Neuronal stem cell (in vitro differentiated cells): ENCODE measurements around the gene CARMIL1.
"Not testable (repeated sequence)": the region's sequence is repeated elsewhere in the genome, so short reads cannot be mapped to it uniquely, and the experiment has no call there.

ENCODE experiments used
- DNase-seq: peaks from one replicate; pipeline ENCODE4 v3.0.0-alpha.2; 2013; ENCODE audit warnings: low spot score
- H2AFZ ChIP-seq: one replicate; pipeline ENCODE4 v1.6.1; 2013; ENCODE audit warnings: mild to moderate bottlenecking, low read length, inconsistent platforms
- H2AK5ac ChIP-seq: 2 replicates; pipeline ENCODE4 v1.6.1; 2013; ENCODE audit warnings: low read depth, mild to moderate bottlenecking, inconsistent platforms, low read length, moderate library complexity, mixed read lengths
- H2BK120ac ChIP-seq: 2 replicates; pipeline ENCODE4 v1.6.1; 2013; ENCODE audit warnings: low read depth, mild to moderate bottlenecking, inconsistent platforms, low read length, moderate library complexity, mixed read lengths
- H2BK12ac ChIP-seq: one replicate; pipeline ENCODE4 v1.6.1; 2013; ENCODE audit warnings: low read length, inconsistent platforms
- H2BK15ac ChIP-seq: 2 replicates; pipeline ENCODE4 v1.6.1; 2013; ENCODE audit warnings: mild to moderate bottlenecking, low read length, inconsistent platforms, mixed read lengths
- H2BK5ac ChIP-seq: one replicate; pipeline ENCODE4 v1.6.1; 2013; ENCODE audit warnings: inconsistent platforms, mild to moderate bottlenecking, low read length, moderate library complexity
- H3K14ac ChIP-seq: one replicate; pipeline ENCODE4 v1.6.1; 2013; ENCODE audit warnings: low read length, inconsistent platforms
- H3K18ac ChIP-seq: 2 replicates; pipeline ENCODE4 v1.6.1; 2013; ENCODE audit warnings: low read length, inconsistent platforms
- H3K23ac ChIP-seq: 2 replicates; pipeline ENCODE4 v1.6.1; 2013; ENCODE audit warnings: low read depth, mild to moderate bottlenecking, mixed read lengths, low read length, inconsistent platforms; ENCODE audit not compliant: poor library complexity
- H3K27ac ChIP-seq: replicated peaks from 3 replicates; pipeline ENCODE4 v1.5.1; 2013; ENCODE audit warnings: low read length, inconsistent platforms
- H3K27me3 ChIP-seq, 3 experiments: 2 replicates each; pipeline ENCODE4 v1.6.1; 2013; ENCODE audit warnings: low read length in 3 of 3, mild to moderate bottlenecking in 2 of 3, inconsistent platforms in 1 of 3, low read depth in 1 of 3, mixed read lengths in 1 of 3, moderate library complexity in 1 of 3; ENCODE audit not compliant: control insufficient read depth in 3 of 3, insufficient read depth in 3 of 3
- H3K36me3 ChIP-seq, 2 donors: replicated peaks in 1 of 2; 2 replicates each; pipeline ENCODE4 v1.6.1; 2013; ENCODE audit warnings: low read length in 2 of 2; ENCODE audit not compliant: control insufficient read depth in 2 of 2, insufficient read depth in 2 of 2
- H3K4ac ChIP-seq: 2 replicates; pipeline ENCODE4 v1.6.1; 2013; ENCODE audit warnings: inconsistent platforms, mild to moderate bottlenecking, low read length, moderate library complexity
- H3K4me1 ChIP-seq, 2 donors: 1 replicate in 1 of 2; 2 replicates in 1 of 2; pipeline ENCODE4 v1.6.1; 2013; ENCODE audit warnings: low read length in 2 of 2, low read depth in 1 of 2; ENCODE audit not compliant: control insufficient read depth in 2 of 2, insufficient read depth in 1 of 2
- H3K4me2 ChIP-seq: one replicate; pipeline ENCODE4 v1.6.1; 2013; ENCODE audit warnings: mild to moderate bottlenecking, low read length, inconsistent platforms; ENCODE audit not compliant: insufficient read depth, poor library complexity, severe bottlenecking
- H3K4me3 ChIP-seq, 2 donors: 2 replicates each; pipeline ENCODE4 v1.5.1; 2013; ENCODE audit warnings: low read length in 2 of 2, mild to moderate bottlenecking in 2 of 2, inconsistent platforms in 1 of 2, moderate library complexity in 1 of 2
- H3K79me1 ChIP-seq: one replicate; pipeline ENCODE4 v1.6.1; 2013; ENCODE audit warnings: low read depth, mild to moderate bottlenecking, inconsistent platforms, low read length, moderate library complexity
- H3K9ac ChIP-seq: one replicate; pipeline ENCODE4 v1.6.1; 2013; ENCODE audit warnings: mild to moderate bottlenecking, low read depth, low read length, inconsistent platforms; ENCODE audit not compliant: poor library complexity
- H3K9me3 ChIP-seq, 2 donors: replicated peaks in 1 of 2; 2 replicates each; pipeline versions ENCODE3 to v1.6.1; 2013; ENCODE audit warnings: low read length in 2 of 2, mild to moderate bottlenecking in 2 of 2, inconsistent platforms in 1 of 2, low read depth in 1 of 2, mixed read lengths in 1 of 2, moderate library complexity in 1 of 2; ENCODE audit not compliant: control insufficient read depth in 2 of 2, insufficient read depth in 1 of 2
- H4K8ac ChIP-seq: one replicate; pipeline ENCODE4 v1.6.1; 2013; ENCODE audit warnings: low read depth, mild to moderate bottlenecking, inconsistent platforms, low read length, moderate library complexity
- H4K91ac ChIP-seq: one replicate; pipeline ENCODE4 v1.6.1; 2013; ENCODE audit warnings: low read length, low read depth, mild to moderate bottlenecking, inconsistent platforms; ENCODE audit not compliant: poor library complexity
- WGBS, 2 donors: extraction: QIAGEN DNeasy Blood & Tissue Kit; methylation state at CpG; one replicate each; pipeline ENCODE4 v1.1.7; 2013; ENCODE audit warnings: missing lambda C conversion rate in 2 of 2, mixed read lengths in 1 of 2; ENCODE audit not compliant: insufficient read length in 2 of 2, insufficient replicate concordance in 1 of 2; ENCODE audit errors: extremely low coverage in 2 of 2; 5-methylcytosine and 5-hydroxymethylcytosine counted together

The CARMIL1 gene

GRCh38 chr6:25441663-25442270 lies 162.6 kb downstream of the CARMIL1 start:
- no peak for DNase-seq
- no CpG with 5 or more reads among the region's 1 CpG for WGBS, 2 donors

GRCh38 chr6:25442898-25443297 lies 163.7 kb downstream of the CARMIL1 start:
- Histone ChIP-seq H2BK120ac (no peak overlapping the region), H3K27ac (no peak overlapping the region), H3K4me2 (no peak overlapping the region), H2BK12ac (no peak overlapping the region), H3K9me3 (peaks cover 3 to 11% of the 10 kb centered on the region in 2 donors), H2AK5ac (no peak overlapping the region), H2BK15ac (no peak overlapping the region), H3K27me3 (no peaks in the 10 kb centered on the region), H2AFZ (no peak overlapping the region), H3K79me1 (no peaks in the 10 kb centered on the region), H3K14ac (no peak overlapping the region), H3K4me1 (peaks cover 0 to 4% of the 10 kb centered on the region in 2 donors), H3K9ac (no peak overlapping the region), H3K36me3 (no peaks in the 10 kb centered on the region), H3K23ac (no peak overlapping the region), H4K8ac (no peak overlapping the region), H3K18ac (no peak overlapping the region), H2BK5ac (no peak overlapping the region), H3K4ac (no peak overlapping the region), H3K4me3 (no peak overlapping the region), H4K91ac (no peak overlapping the region)
- no peak for DNase-seq
- WGBS, 2 donors: no CpG with 5 or more reads among the region's 1 CpG

More at GRCh38 chr6:25441663-25442270, 162.6 kb downstream of the CARMIL1 start:
- Histone ChIP-seq H2AFZ (no peak overlapping the region), H3K23ac (no peak overlapping the region), H3K4me1 (no peaks in the 10 kb centered on the region), H2BK12ac (no peak overlapping the region), H4K91ac (no peak overlapping the region), H2BK5ac (no peak overlapping the region), H3K36me3 (no peaks in the 10 kb centered on the region), H3K4ac (no peak overlapping the region), H2AK5ac (no peak overlapping the region), H3K9ac (no peak overlapping the region), H3K4me3 (no peak overlapping the region), H3K79me1 (no peaks in the 10 kb centered on the region), H3K9me3 (peaks cover 3 to 11% of the 10 kb centered on the region in 2 donors), H4K8ac (no peak overlapping the region), H2BK15ac (no peak overlapping the region), H3K4me2 (no peak overlapping the region), H3K14ac (no peak overlapping the region), H3K27ac (no peak overlapping the region), H3K27me3 (no peaks in the 10 kb centered on the region), H2BK120ac (no peak overlapping the region), H3K18ac (no peak overlapping the region)

GRCh38 chr6:25444521-25444920 lies 165.3 kb downstream of the CARMIL1 start:
- H2AFZ ChIP-seq, H2BK5ac ChIP-seq, H2BK15ac ChIP-seq, H3K79me1 ChIP-seq, H2BK12ac ChIP-seq, H3K23ac ChIP-seq, H3K4me3 ChIP-seq, H3K14ac ChIP-seq, H3K9ac ChIP-seq, H3K4me2 ChIP-seq, DNase-seq, H4K8ac ChIP-seq, H2AK5ac ChIP-seq, H2BK120ac ChIP-seq, H3K4ac ChIP-seq, H3K27ac ChIP-seq, H4K91ac ChIP-seq, H3K18ac ChIP-seq, H3K27me3 ChIP-seq, H3K36me3 ChIP-seq: not testable (repeated sequence)
- peaks cover 3 to 11% of the 10 kb centered on the region in 2 donors for H3K9me3 ChIP-seq
- WGBS, 2 donors: no CpG with 5 or more reads among the region's 4 CpGs
- peaks cover 1 to 11% of the 10 kb centered on the region in 2 donors for H3K4me1 ChIP-seq

- WGBS, 2 donors: no CpG with 5 or more reads among the region's 2 CpGs
- no peaks in the 10 kb centered on the region for H3K36me3 ChIP-seq
- no peak overlapping the region for H3K4me3 ChIP-seq
- H2AFZ ChIP-seq: no peak overlapping the region
- H2AK5ac ChIP-seq: no peak overlapping the region
- H3K4me1 ChIP-seq: peaks cover 1 to 19% of the 10 kb centered on the region in 2 donors
- H2BK120ac ChIP-seq: no peak overlapping the region
- H3K27me3 ChIP-seq: no peaks in the 10 kb centered on the region
- H3K27ac ChIP-seq: no peak overlapping the region
- no peak overlapping the region for H2BK12ac ChIP-seq
- H3K4ac ChIP-seq: no peak overlapping the region
- no peak for DNase-seq
- no peak overlapping the region for H3K23ac ChIP-seq
- no peak overlapping the region for H3K4me2 ChIP-seq
- no peak overlapping the region for H3K14ac ChIP-seq
- no peak overlapping the region for H3K18ac ChIP-seq
- H4K8ac ChIP-seq: no peak overlapping the region
- H2BK5ac ChIP-seq: no peak overlapping the region
- H3K79me1 ChIP-seq: no peaks in the 10 kb centered on the region
- H2BK15ac ChIP-seq: no peak overlapping the region
- no peak overlapping the region for H4K91ac ChIP-seq
- H3K9ac ChIP-seq: no peak overlapping the region
- H3K9me3 ChIP-seq: peaks cover 3 to 11% of the 10 kb centered on the region in 2 donors
Measured at GRCh38 chr6:25446830-25447569, 167.8 kb downstream of the CARMIL1 start.
